SK-N-SH (cell line): ENCODE data around the gene TPMT.

ENCODE experiments used
- CTCF ChIP-seq: fragments of 200-600 bp; sonication (generic); IDR thresholded peaks from 2 replicates; pipeline ENCODE4 v1.6.1; 2017; ENCODE audit warnings: antibody characterized with exemption, mild to moderate bottlenecking, moderate library complexity
- EZH2phosphoT487 ChIP-seq: fragments of 200-600 bp; sonication (generic); IDR thresholded peaks from 2 replicates; pipeline ENCODE4 v1.6.1; 2017; ENCODE audit warnings: low read depth, mixed run types, mild to moderate bottlenecking, antibody characterized with exemption, moderate library complexity, borderline replicate concordance
- FOXJ3 ChIP-seq: sonication (generic); formaldehyde crosslinking; IDR thresholded peaks from 2 replicates; pipeline ENCODE4 v1.5.1; 2020; ENCODE audit warnings: mild to moderate bottlenecking, missing genetic modification reagents
- FOXM1 ChIP-seq: IDR thresholded peaks from 2 replicates; pipeline ENCODE4 v1.4.0; 2012; ENCODE audit warnings: low read depth, mild to moderate bottlenecking
- RCOR1 ChIP-seq: fragments of 150-350 bp; IDR thresholded peaks from 2 replicates; pipeline ENCODE4 v1.6.1; 2017; ENCODE audit warnings: antibody characterized with exemption, low read length
- SIN3A ChIP-seq: IDR thresholded peaks from 2 replicates; pipeline ENCODE4 v1.6.1; 2012; ENCODE audit warnings: low read depth, mild to moderate bottlenecking, low read length, moderate library complexity, borderline replicate concordance
- TAF1 ChIP-seq: IDR thresholded peaks from 2 replicates; pipeline ENCODE4 v1.6.1; 2012; ENCODE audit warnings: low read depth, mild to moderate bottlenecking, low read length, moderate library complexity, borderline replicate concordance
- TEAD4 ChIP-seq: IDR thresholded peaks from 2 replicates; pipeline ENCODE4 v1.4.0; 2012; ENCODE audit warnings: mild to moderate bottlenecking, borderline replicate concordance; ENCODE audit not compliant: insufficient read depth
- ZBTB33 ChIP-seq: IDR thresholded peaks from 2 replicates; pipeline ENCODE4 v1.4.0; 2012; ENCODE audit warnings: low read depth, borderline replicate concordance

GRCh38 chr6:18138906-18139305 lies 16.0 kb downstream of the TPMT start:
- TF ChIP-seq ZBTB33, result no peak
- no peak for TF ChIP-seq SIN3A
- no peak; the same call in 1 of the 2 replicates for TF ChIP-seq CTCF
- no peak for TF ChIP-seq EZH2phosphoT487
- no peak for TF ChIP-seq TEAD4
- TF ChIP-seq FOXJ3 (CRISPR knock-in tag), result no peak
- no peak for TF ChIP-seq TAF1
- no peak for TF ChIP-seq FOXM1
- TF ChIP-seq RCOR1, result no peak
